SKM-1 treated with dmso at 0.1 percent for 144 hours (cell line): Measurements from ENCODE around the gene NUP58.
A peak's percentile ranks its signal among the peaks of the same experiment; 100 is the strongest.

Experiments
- DNase-seq: peaks from one replicate; lab custom pipeline; 2025; ENCODE audit not compliant: unreplicated experiment; lab: John Stamatoyannopoulos, UW

The NUP58 gene

GRCh38 chr13:25372284-25373081 lies 71.1 kb downstream of the NUP58 start:
- no peak for DNase-seq

DNA sequence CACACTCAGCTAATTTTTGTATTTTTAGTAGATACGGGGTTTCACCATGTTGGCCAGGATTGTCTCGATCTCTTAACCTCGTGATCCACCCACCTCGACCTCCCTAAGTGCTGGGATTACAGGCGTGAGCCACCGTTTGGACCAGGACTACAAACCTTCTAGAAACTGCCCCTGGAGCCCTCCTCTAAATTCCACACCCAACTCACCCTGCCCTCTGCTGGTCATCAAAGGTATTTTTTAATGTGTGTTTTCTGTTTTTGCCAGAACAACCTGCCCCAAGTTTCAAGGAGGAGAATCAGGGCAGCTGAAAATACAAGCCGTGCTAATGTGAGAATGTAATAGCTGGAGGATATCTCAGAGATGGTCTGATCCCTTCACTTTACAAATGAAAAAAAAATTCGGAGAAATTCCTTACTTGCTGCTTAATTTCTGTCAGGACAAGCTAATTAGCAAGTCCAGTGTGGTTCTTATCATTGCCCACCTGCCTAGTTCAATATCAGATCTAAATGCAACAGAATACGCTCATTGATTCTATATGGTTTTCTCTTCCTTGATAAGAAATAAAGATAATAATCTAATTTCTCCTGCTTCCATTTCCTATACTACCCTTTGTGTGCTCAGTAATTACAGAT lies 74.4 kb downstream of the NUP58 start:
- peak; percentile 33 for DNase-seq

- no peak for DNase-seq
Observed at GRCh38 chr13:25377244-25377962, 76.0 kb downstream of the NUP58 start.

DNA sequence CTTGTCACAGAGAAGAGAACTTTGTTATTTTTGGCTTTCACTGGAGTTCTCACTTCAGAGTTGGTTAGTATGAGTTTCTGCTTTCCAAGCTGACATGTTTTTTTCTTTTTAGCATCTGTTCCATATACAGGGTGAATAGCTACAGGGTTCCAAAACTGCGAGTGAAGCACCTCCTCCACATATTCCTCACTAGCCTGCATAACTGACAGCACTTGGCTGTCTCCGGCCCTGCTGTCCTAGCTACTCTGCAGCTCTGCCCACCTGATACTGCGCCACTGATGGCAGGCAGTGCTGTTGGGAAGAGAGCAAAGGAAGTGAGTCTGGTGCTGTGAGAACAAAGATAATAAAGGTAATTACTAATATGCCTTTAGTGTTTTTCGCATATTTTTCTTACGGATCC lies 77.1 kb downstream of the NUP58 start:
- no peak for DNase-seq

- no peak for DNase-seq
Observed at GRCh38 chr13:25379011-25379410, 77.6 kb downstream of the NUP58 start.

- no peak for DNase-seq
Observed at GRCh38 chr13:25380082-25380481, 78.7 kb downstream of the NUP58 start.

GRCh38 chr13:25380741-25381324 lies 79.4 kb downstream of the NUP58 start:
- DNase-seq, result no peak

DNA sequence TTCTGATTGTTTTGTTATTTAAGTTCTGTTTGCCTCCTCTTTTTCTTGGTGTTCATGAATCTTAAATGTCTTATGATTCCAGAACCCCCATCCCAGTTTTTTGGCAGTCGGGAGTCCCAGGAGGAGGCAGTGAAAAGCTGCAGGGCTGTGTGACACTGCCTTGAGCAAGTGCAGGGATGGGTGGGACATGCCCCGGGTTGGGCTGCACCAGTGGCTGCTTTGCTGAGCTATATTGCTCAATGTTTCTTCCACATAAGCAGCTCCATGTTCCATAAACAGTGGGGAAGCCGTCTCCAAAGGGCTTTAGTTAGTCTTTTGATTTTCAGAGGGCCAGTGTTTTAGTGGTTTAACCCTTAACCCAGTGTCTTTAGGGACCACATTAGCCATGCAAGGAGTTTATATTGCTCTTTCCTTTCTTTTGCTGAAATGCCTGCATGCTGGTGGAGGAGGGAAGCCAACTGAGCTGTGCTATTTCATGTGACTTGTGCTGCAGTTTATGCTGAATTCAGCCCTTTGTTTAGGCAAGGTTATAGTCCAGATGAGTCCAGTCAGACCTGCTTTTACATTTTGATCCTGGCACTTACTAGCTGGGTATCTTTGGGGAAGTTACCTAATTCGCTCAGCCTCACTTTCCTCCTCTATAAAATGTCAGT lies 83.5 kb downstream of the NUP58 start:
- DNase-seq, result no peak

DNA sequence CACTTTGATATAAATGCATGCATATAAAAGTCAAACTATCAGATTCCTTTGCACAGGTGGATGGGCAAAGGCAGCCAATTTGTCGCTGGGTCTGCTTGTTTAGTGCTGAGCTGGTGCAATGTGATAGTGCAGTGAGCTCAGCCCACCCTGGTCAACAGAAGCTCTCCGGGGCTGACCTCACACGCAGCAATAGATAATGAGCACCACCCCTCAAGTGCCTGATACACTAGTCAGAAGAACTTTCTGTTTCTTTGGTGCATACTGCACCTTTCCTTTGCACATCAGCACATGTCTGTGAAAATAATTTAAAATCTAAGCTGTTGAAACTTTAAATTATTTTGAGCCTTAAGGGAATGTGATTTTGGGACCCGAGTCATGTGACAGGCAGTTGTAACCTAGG lies 90.5 kb downstream of the NUP58 start:
- DNase-seq, result no peak
